Epidermal melanocyte (primary cell): ENCODE measurements around the gene DNAJB11.

Experiments used
- DNase-seq: peaks from one replicate; pipeline ENCODE4 v3.0.0; 2011; ENCODE audit warnings: low spot score; ENCODE audit not compliant: insufficient read length

DNAJB11 gene

GRCh38 chr3:186594591-186595113, 24.1 kb downstream of the DNAJB11 start:
- no peak for DNase-seq

GRCh38 chr3:186596568-186597287, 26.2 kb downstream of the DNAJB11 start:
- no peak for DNase-seq

GRCh38 chr3:186598108-186598784, 27.7 kb downstream of the DNAJB11 start:
- no peak for DNase-seq

GRCh38 chr3:186598794-186599141, 28.2 kb downstream of the DNAJB11 start:
- DNase-seq = no peak

- no peak for DNase-seq
Measured at GRCh38 chr3:186599142-186599784, 28.7 kb downstream of the DNAJB11 start.

- no peak for DNase-seq
Measured at GRCh38 chr3:186599785-186600166, 29.3 kb downstream of the DNAJB11 start.

- no peak for DNase-seq
Measured at GRCh38 chr3:186600896-186601295, 30.4 kb downstream of the DNAJB11 start.

GRCh38 chr3:186603159-186603558, 32.6 kb downstream of the DNAJB11 start:
- no peak for DNase-seq

- DNase-seq = no peak
Measured at GRCh38 chr3:186605078-186605477, 34.6 kb downstream of the DNAJB11 start.

- no peak for DNase-seq
Measured at GRCh38 chr3:186605561-186606545, 35.3 kb downstream of the DNAJB11 start.

GRCh38 chr3:186608624-186609215, 38.2 kb downstream of the DNAJB11 start:
- DNase-seq = no peak

- DNase-seq = no peak
Measured at GRCh38 chr3:186609247-186609868, 38.8 kb downstream of the DNAJB11 start.

GRCh38 chr3:186612065-186612464, 41.5 kb downstream of the DNAJB11 start:
- no peak for DNase-seq

GRCh38 chr3:186612721-186613636, 42.5 kb downstream of the DNAJB11 start, which contains the start of gene AHSG:
AHSG (plus strand) TSS chr3:186613060; CDS start chr3:186613142, 82 bp downstream.
- DNase-seq = no peak

- no peak for DNase-seq
Measured at GRCh38 chr3:186613637-186614265, 43.2 kb downstream of the DNAJB11 start.

- DNase-seq = no peak
Measured at GRCh38 chr3:186614266-186614596, 43.7 kb downstream of the DNAJB11 start.

- DNase-seq = peak; percentile 74
Measured at GRCh38 chr3:186614597-186615483, 44.3 kb downstream of the DNAJB11 start.

- no peak for DNase-seq
Measured at GRCh38 chr3:186616299-186616617, 45.7 kb downstream of the DNAJB11 start.
